Measurements from ENCODE around the gene TTL.

- TF ChIP-seq POLR2A (IDR thresholded peaks at IDR 0.05) (no peak), CTCF (IDR thresholded peaks at IDR 0.05) (no peak)
Measured at GRCh38 chr2:112487444-112487961, 5.5 kb downstream of the TTL start.
